Mesenchymal stem cell (in vitro differentiated cells and primary cell): Measurements from ENCODE around the gene SARDH.

Source experiments
- DNase-seq: peaks from one replicate; pipeline ENCODE4 v3.0.0-alpha.2; 2013
- H2AFZ ChIP-seq: one replicate; pipeline ENCODE4 v1.6.1; 2013; ENCODE audit warnings: low read depth, mild to moderate bottlenecking, control low read depth, inconsistent platforms, low read length, moderate library complexity
- H2AK5ac ChIP-seq: 2 replicates; pipeline ENCODE4 v1.6.1; 2013; ENCODE audit warnings: low read length, moderate library complexity, mild to moderate bottlenecking, inconsistent platforms; ENCODE audit not compliant: severe bottlenecking
- H2BK120ac ChIP-seq: one replicate; pipeline ENCODE4 v1.6.1; 2013; ENCODE audit warnings: low read depth, mild to moderate bottlenecking, inconsistent platforms, low read length, moderate library complexity
- H2BK12ac ChIP-seq, 2 experiments: one replicate each; pipeline ENCODE4 v1.6.1; 2013; ENCODE audit warnings: inconsistent platforms in 2 of 2, low read length in 2 of 2, mild to moderate bottlenecking in 2 of 2, moderate library complexity in 2 of 2, control low read depth in 1 of 2
- H2BK15ac ChIP-seq: one replicate; pipeline ENCODE4 v1.6.1; 2013; ENCODE audit warnings: mild to moderate bottlenecking, low read depth, inconsistent platforms; ENCODE audit not compliant: poor library complexity, severe bottlenecking
- H2BK5ac ChIP-seq: 2 replicates; pipeline ENCODE4 v1.6.1; 2013; ENCODE audit warnings: low read depth, mild to moderate bottlenecking, low read length, control low read depth, inconsistent platforms; ENCODE audit not compliant: poor library complexity, severe bottlenecking
- H3K14ac ChIP-seq, 2 experiments: one replicate each; pipeline ENCODE4 v1.6.1; 2013; ENCODE audit warnings: inconsistent platforms in 2 of 2, low read length in 2 of 2, control low read depth in 1 of 2, mild to moderate bottlenecking in 1 of 2, moderate library complexity in 1 of 2
- H3K18ac ChIP-seq, 2 experiments: one replicate each; pipeline ENCODE4 v1.6.1; 2013; ENCODE audit warnings: inconsistent platforms in 2 of 2, low read length in 2 of 2, control low read depth in 1 of 2, low read depth in 1 of 2, mild to moderate bottlenecking in 1 of 2
- H3K23ac ChIP-seq, 2 experiments: one replicate each; pipeline ENCODE4 v1.6.1; 2013; ENCODE audit warnings: inconsistent platforms in 2 of 2, low read length in 2 of 2, mild to moderate bottlenecking in 2 of 2, moderate library complexity in 2 of 2, control low read depth in 1 of 2
- H3K27ac ChIP-seq: 2 replicates; pipeline ENCODE4 v1.5.1; 2013; ENCODE audit warnings: mild to moderate bottlenecking, moderate library complexity, low read length, control low read depth, inconsistent platforms; ENCODE audit not compliant: poor library complexity, severe bottlenecking
- H3K27me3 ChIP-seq, 2 experiments: 2 replicates each; pipeline versions ENCODE4 v1.6.1 to v1.7.0; 2013; ENCODE audit warnings: low read length in 2 of 2, mild to moderate bottlenecking in 2 of 2, moderate library complexity in 2 of 2, control low read depth in 1 of 2, inconsistent platforms in 1 of 2; ENCODE audit not compliant: control insufficient read depth in 1 of 2, insufficient read depth in 1 of 2
- H3K36me3 ChIP-seq, 2 experiments: 2 replicates each; pipeline versions ENCODE4 v1.6.1 to v1.7.0; 2013; ENCODE audit warnings: low read length in 2 of 2, control low read depth in 1 of 2, inconsistent platforms in 1 of 2, low read depth in 1 of 2, mild to moderate bottlenecking in 1 of 2; ENCODE audit not compliant: insufficient read depth in 2 of 2, control insufficient read depth in 1 of 2
- H3K4ac ChIP-seq, 2 experiments: one replicate each; pipeline ENCODE4 v1.6.1; 2013; ENCODE audit warnings: inconsistent platforms in 2 of 2, low read length in 2 of 2, mild to moderate bottlenecking in 2 of 2, moderate library complexity in 2 of 2, control low read depth in 1 of 2, low read depth in 1 of 2
- H3K4me1 ChIP-seq: 2 replicates; pipeline ENCODE4 v1.6.1; 2013; ENCODE audit warnings: low read depth, low read length, control low read depth; ENCODE audit not compliant: control insufficient read depth, insufficient read depth
- H3K4me2 ChIP-seq: 2 replicates; pipeline ENCODE4 v1.6.1; 2013; ENCODE audit warnings: low read length, mild to moderate bottlenecking, inconsistent platforms; ENCODE audit not compliant: poor library complexity, severe bottlenecking
- H3K4me3 ChIP-seq, 2 experiments: 2 replicates each; pipeline versions ENCODE4 v1.5.1 to v1.7.0; 2013; ENCODE audit warnings: low read length in 2 of 2, mild to moderate bottlenecking in 2 of 2, control low read depth in 1 of 2, low read depth in 1 of 2; ENCODE audit not compliant: insufficient read depth in 1 of 2
- H3K79me1 ChIP-seq: replicated peaks from 2 replicates; pipeline ENCODE4 v1.6.1; 2013; ENCODE audit warnings: mild to moderate bottlenecking, control low read depth, low read length, inconsistent platforms; ENCODE audit not compliant: poor library complexity, severe bottlenecking
- H3K9ac ChIP-seq: 2 replicates; pipeline ENCODE4 v1.7.0; 2013; ENCODE audit warnings: mild to moderate bottlenecking, low read length, moderate library complexity
- H3K9me3 ChIP-seq: 2 replicates; pipeline ENCODE4 v1.7.0; 2013; ENCODE audit warnings: mild to moderate bottlenecking, low read length; ENCODE audit not compliant: control insufficient read depth
- H4K8ac ChIP-seq: one replicate; pipeline ENCODE4 v1.6.1; 2013; ENCODE audit warnings: inconsistent platforms, mild to moderate bottlenecking, low read length, moderate library complexity
- H4K91ac ChIP-seq: one replicate; pipeline ENCODE4 v1.6.1; 2013; ENCODE audit warnings: mild to moderate bottlenecking, low read length, inconsistent platforms
- WGBS: methylation state at CpG from one replicate; pipeline ENCODE4 v1.1.7; 2013; ENCODE audit warnings: mixed read lengths; 5-methylcytosine and 5-hydroxymethylcytosine counted together

The SARDH gene

DNA sequence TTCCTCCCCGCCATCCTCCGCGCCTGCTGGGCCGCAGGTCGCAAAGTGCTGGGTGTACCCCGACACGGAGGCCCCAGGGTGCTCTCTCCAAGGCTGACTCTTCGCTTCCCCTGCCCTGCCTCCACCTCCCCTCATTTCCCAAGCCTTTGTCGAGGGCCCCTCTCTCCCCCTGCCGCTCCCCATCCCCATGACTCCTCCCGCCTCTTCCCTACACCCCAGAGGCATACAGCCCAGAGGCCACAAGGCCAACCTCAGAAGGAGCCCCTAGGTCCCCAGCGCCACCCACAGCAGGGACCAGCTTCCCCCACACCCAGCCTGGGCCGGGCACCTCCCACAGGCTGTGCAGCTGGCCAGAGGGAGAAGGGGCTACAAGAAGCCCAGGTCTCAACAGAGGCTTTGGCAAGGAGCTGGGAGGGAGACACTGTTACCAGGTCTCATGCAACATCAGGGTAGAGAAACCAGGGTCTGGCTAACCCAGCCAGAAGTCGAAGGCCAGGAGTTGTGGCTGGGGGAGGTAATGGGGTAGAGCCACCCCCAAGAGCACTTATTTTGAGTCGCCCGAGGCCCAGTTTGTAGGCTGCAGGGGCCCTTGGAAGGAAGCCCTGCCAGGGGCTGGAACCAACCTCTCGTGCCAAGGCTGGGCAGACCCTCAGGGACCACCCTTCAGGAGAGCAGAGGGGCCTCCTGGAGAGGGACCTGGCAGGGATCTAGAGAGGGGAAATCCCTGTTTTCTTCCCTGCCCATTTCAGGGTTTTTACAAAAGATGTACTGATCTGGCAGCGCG lies 24.5 kb upstream of the SARDH start:
- WGBS = 97% methylated on average over 19 of the region's 19 CpGs

DNA sequence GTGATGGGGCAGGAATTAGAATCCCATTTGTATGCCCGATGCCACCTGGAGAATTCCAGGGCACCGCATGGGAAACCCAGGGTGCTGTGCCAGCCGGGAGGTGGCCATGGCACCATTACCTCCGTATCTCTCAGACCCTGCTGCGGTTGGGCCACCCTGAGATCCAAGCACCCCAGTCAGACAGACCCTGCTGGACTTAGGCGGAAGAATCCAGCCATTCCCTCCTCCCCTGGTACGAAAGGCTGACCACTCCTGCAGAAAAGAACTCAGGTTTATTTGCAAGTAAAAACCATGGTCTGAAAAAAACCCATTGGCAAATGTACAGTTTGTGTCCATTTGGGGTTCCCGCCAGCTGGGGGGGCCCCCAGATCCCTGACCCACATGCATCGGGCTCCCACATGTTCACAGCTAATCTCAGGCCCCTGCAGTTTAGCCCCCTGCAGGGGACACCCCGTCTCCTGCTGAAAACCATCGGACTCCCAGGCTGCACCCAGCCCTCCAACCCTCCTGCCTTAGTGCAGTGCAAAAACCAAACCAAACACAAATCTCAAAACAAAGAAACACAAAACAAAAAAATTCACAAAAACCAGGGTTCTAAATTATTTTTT lies 23.6 kb upstream of the SARDH start:
- DNase-seq = no peak
- WGBS = 88% methylated on average over 11 of the region's 11 CpGs
- Histone ChIP-seq H3K18ac (no peak overlapping the region), H3K27me3 (no peaks in the 10 kb centered on the region), H3K4me2 (no peak overlapping the region), H2BK120ac (no peak overlapping the region), H2AK5ac (no peak overlapping the region), H2BK12ac (no peak overlapping the region), H2AFZ (no peak overlapping the region), H3K4me1 (peaks cover 7% of the 10 kb centered on the region), H3K27ac (no peak overlapping the region), H4K91ac (no peak overlapping the region), H2BK15ac (no peak overlapping the region), H4K8ac (no peak overlapping the region), H2BK5ac (no peak overlapping the region), H3K9ac (no peak overlapping the region), H3K4ac (no peak overlapping the region), H3K4me3 (no peak overlapping the region), H3K14ac (no peak overlapping the region), H3K36me3 (peaks cover 22 to 51% of the 10 kb centered on the region in 2 experiments), H3K9me3 (peaks cover under 1% of the 10 kb centered on the region), H3K23ac (no peak overlapping the region), H3K79me1 (peaks cover 17% of the 10 kb centered on the region)

More for the DNA sequence above, 24.5 kb upstream of the SARDH start:
- H3K4me3 ChIP-seq = no peak overlapping the region
- H2BK15ac ChIP-seq = no peak overlapping the region
- no peak overlapping the region for H3K14ac ChIP-seq
- no peak overlapping the region for H3K4me2 ChIP-seq
- H3K79me1 ChIP-seq = peaks cover 21% of the 10 kb centered on the region
- H2BK5ac ChIP-seq = no peak overlapping the region
- H2BK12ac ChIP-seq = no peak overlapping the region
- H3K36me3 ChIP-seq = peaks cover 31 to 54% of the 10 kb centered on the region in 2 experiments
- DNase-seq = no peak
- no peak overlapping the region for H3K9ac ChIP-seq
- no peak overlapping the region for H2AK5ac ChIP-seq
- no peak overlapping the region for H2AFZ ChIP-seq
- no peak overlapping the region for H4K91ac ChIP-seq
- H3K4ac ChIP-seq = no peak overlapping the region
- H3K4me1 ChIP-seq = peaks cover 7% of the 10 kb centered on the region
- H3K27ac ChIP-seq = no peak overlapping the region
- no peak overlapping the region for H2BK120ac ChIP-seq
- peaks cover 10% of the 10 kb centered on the region for H3K9me3 ChIP-seq
- H3K18ac ChIP-seq = no peak overlapping the region
- H3K23ac ChIP-seq = no peak overlapping the region
- no peaks in the 10 kb centered on the region for H3K27me3 ChIP-seq
- H4K8ac ChIP-seq = no peak overlapping the region

DNA sequence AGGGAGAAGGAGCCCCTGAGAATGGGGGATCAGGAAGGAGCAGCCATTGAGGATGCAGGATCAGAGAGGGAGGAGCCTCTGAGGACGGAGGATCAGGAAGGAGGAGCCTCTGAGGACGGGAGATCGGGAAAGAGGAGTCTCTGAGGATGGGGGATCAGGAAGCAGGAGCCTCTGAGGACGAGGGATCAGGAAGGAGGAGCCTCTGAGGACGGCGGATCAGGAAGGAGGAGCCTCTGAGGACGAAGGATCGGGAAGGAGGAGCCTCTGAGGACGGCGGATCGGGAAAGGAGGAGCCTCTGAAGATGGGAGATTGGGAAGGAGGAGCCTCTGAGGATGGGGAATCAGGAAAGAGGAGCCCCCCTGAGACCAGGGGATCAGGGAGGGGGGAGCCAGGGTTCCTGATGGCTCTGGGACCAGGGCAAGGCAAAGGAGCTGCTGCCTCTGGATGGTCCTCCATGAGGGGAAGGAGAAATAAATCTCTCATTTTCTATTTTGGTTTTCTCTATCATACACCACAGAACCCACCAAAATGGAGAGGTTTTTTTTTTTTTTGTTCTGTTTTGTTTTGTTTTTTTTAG lies 22.6 kb upstream of the SARDH start:
- H2AK5ac ChIP-seq = no peak overlapping the region
- no peak overlapping the region for H2AFZ ChIP-seq
- no peak for DNase-seq
- no peak overlapping the region for H3K18ac ChIP-seq
- no peak overlapping the region for H3K14ac ChIP-seq
- no peak overlapping the region for H2BK15ac ChIP-seq
- no peak overlapping the region for H2BK12ac ChIP-seq
- H4K8ac ChIP-seq = peak overlapping the region; percentile 22
- no peak overlapping the region for H4K91ac ChIP-seq
- H3K79me1 ChIP-seq = peaks cover 17% of the 10 kb centered on the region
- no peak overlapping the region for H3K4me3 ChIP-seq
- peaks cover 7% of the 10 kb centered on the region for H3K4me1 ChIP-seq
- H2BK120ac ChIP-seq = no peak overlapping the region
- H3K23ac ChIP-seq = no peak overlapping the region
- H3K9me3 ChIP-seq = no peaks in the 10 kb centered on the region
- H2BK5ac ChIP-seq = no peak overlapping the region
- 88% methylated on average over 11 of the region's 11 CpGs for WGBS
- H3K27me3 ChIP-seq = no peaks in the 10 kb centered on the region
- H3K4ac ChIP-seq = no peak overlapping the region
- no peak overlapping the region for H3K4me2 ChIP-seq
- no peak overlapping the region for H3K9ac ChIP-seq
- H3K27ac ChIP-seq = no peak overlapping the region
- H3K36me3 ChIP-seq = peaks cover 17 to 58% of the 10 kb centered on the region in 2 experiments

DNA sequence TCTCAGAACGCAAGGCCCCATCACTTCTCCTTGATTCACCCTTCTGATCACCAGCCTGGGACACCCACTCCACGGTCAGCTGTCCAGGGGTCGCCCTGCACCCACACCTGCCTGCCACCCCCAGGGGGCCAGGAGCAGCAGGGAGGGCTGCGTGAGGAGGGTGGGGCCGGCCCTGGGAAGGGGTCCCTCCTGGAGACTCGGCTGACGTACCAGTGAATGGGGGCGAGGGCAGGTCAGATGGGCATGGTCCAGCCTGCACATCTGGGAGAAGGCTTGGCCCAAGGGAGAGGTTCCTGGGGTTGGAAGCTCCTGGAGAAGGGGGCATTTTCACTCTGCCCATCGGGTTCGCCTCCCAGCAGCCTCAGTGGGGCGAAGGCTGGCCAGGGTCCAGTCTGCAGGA lies 21.8 kb upstream of the SARDH start:
- no peak for DNase-seq
- Histone ChIP-seq H2AK5ac (no peak overlapping the region), H3K18ac (no peak overlapping the region), H3K4me3 (no peak overlapping the region), H3K27me3 (peaks cover 0 to 3% of the 10 kb centered on the region in 2 experiments), H3K27ac (no peak overlapping the region), H2BK15ac (no peak overlapping the region), H3K79me1 (peaks cover 17% of the 10 kb centered on the region), H3K4ac (no peak overlapping the region), H3K14ac (no peak overlapping the region), H3K36me3 (peaks cover 17 to 59% of the 10 kb centered on the region in 2 experiments), H3K9ac (no peak overlapping the region), H2BK12ac (no peak overlapping the region), H3K4me1 (peaks cover 7% of the 10 kb centered on the region), H3K4me2 (no peak overlapping the region), H3K9me3 (no peaks in the 10 kb centered on the region), H2BK5ac (no peak overlapping the region), H2BK120ac (no peak overlapping the region), H4K8ac (peak overlapping the region; percentile 19), H4K91ac (no peak overlapping the region), H3K23ac (no peak overlapping the region), H2AFZ (no peak overlapping the region)
- WGBS = 97% methylated on average over 11 of the region's 11 CpGs
